ENCODE results near the gene FOXP1. TPM values are rescaled to one million over a fixed set of nuclear protein-coding genes. Genes with fewer than 3 reads are reported as not detected.
A peak's percentile ranks its signal among the peaks of the same experiment; 100 is the strongest.

Gene FOXP1
- total RNA-seq, 4 donors from 2014 or later = 103 to 173 (median 140) TPM

DNA sequence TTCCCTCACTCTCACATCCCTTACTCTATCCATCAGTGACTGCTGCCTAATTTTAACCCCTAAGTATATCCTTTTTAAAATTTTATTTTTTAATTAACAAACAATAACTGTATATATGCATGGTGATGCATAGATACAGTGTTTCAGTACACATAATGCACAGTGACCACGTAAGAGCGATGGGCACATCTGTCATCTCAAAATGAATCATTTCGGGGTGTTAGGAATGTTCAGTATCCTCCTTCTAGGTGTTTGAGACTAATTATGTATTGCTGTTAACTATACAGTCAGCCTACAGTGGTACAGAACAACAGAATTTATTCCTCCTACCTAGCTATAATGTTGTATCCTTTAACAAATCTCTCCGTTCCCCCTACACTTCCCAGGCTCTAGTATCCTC lies 307.0 kb downstream of the FOXP1 start:
- no peak for DNase-seq
- TF ChIP-seq POLR2A (IDR thresholded peaks at IDR 0.05) = no peak
- TF ChIP-seq, protein P1, sequence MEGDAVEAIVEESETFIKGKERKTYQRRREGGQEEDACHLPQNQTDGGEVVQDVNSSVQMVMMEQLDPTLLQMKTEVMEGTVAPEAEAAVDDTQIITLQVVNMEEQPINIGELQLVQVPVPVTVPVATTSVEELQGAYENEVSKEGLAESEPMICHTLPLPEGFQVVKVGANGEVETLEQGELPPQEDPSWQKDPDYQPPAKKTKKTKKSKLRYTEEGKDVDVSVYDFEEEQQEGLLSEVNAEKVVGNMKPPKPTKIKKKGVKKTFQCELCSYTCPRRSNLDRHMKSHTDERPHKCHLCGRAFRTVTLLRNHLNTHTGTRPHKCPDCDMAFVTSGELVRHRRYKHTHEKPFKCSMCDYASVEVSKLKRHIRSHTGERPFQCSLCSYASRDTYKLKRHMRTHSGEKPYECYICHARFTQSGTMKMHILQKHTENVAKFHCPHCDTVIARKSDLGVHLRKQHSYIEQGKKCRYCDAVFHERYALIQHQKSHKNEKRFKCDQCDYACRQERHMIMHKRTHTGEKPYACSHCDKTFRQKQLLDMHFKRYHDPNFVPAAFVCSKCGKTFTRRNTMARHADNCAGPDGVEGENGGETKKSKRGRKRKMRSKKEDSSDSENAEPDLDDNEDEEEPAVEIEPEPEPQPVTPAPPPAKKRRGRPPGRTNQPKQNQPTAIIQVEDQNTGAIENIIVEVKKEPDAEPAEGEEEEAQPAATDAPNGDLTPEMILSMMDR (IDR thresholded peaks at IDR 0.05) = no peak
- Histone ChIP-seq H3K27me3 (no peaks in the 10 kb centered on the region), H3K27ac (no peak overlapping the region), H3K4me3 (no peak overlapping the region), H3K4me1 (no peaks in the 10 kb centered on the region), H3K9me3 (no peaks in the 10 kb centered on the region), H3K36me3 (no peaks in the 10 kb centered on the region)

DNA sequence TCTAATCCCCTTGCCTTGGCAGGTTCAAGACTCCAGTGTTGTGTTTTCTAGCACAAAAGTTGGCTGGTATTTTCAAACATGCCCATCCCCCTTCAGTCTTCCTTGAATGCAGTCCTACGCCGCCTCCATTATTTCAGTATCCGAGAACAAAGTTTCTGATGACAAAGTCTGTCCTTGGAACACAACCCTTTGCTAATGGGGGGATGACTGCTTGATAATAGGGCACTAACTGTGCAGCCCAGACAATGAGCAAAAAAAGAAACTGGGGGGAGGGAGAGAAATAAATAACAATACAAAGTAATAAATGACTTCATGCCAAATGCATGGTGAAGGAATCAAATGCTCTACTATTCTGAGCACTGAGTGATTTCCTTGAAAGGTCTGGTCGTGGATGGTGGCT lies 310.1 kb downstream of the FOXP1 start:
- DNase-seq = no peak
- TF ChIP-seq, protein P1 (IDR thresholded peaks at IDR 0.05) = no peak
- no peak for TF ChIP-seq POLR2A (IDR thresholded peaks at IDR 0.05)
- Histone ChIP-seq H3K27ac (no peak overlapping the region), H3K4me1 (peaks cover 0 to 6% (median 0%) of the 10 kb centered on the region in 4 donors), H3K36me3 (no peaks in the 10 kb centered on the region), H3K4me3 (no peak overlapping the region), H3K27me3 (no peaks in the 10 kb centered on the region), H3K9me3 (no peaks in the 10 kb centered on the region)

DNA sequence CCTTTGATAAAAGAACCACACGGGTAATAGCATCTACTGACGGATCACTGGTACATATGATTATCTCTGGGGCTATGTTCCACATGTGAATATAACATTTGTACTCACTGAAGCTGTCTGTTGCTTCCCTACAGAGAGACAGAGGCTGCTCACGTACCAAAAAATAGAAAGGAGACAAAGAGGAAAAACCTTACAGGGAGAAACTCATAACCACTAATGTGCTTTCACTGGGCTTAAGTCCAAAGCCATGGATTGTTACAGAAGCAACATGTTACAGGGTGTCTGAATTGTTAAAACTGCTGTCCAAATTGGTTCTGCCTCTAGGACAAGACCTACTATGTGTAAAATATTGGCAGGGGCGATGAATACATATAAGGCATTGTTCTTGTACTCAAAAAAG lies 311.9 kb downstream of the FOXP1 start:
- H3K4me3 ChIP-seq = no peak overlapping the region
- no peaks in the 10 kb centered on the region for H3K9me3 ChIP-seq
- no peak for TF ChIP-seq POLR2A (IDR thresholded peaks at IDR 0.05)
- TF ChIP-seq, protein P1 (IDR thresholded peaks at IDR 0.05) = no peak
- peaks cover 0 to 6% (median 0%) of the 10 kb centered on the region in 4 donors for H3K4me1 ChIP-seq
- H3K36me3 ChIP-seq = no peaks in the 10 kb centered on the region
- no peak for DNase-seq
- no peaks in the 10 kb centered on the region for H3K27me3 ChIP-seq
- no peak overlapping the region for H3K27ac ChIP-seq

DNA sequence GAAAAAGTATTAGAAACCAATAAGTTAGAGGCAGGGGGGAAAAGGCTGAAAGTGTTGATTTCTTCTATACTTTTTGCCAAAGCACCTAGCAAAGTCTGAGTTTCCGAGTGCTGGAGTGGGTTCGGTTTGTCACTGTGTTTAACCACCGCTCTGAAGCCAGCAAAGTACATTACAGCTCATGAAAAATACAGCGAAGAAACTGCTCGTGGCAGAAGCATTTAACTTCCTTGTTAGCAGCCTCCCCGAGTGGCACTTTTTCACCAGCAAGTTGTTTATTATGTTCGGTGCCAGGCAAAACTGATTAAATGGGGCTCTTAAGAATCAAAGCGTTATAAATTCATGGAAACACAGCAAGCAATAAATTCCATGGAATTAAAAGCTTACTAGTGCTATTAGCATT lies 313.6 kb downstream of the FOXP1 start:
- Histone ChIP-seq H3K27ac (peak overlapping the region in 2 of 4 donors; percentile 12 to 36), H3K36me3 (no peaks in the 10 kb centered on the region), H3K9me3 (no peaks in the 10 kb centered on the region), H3K4me1 (peaks cover 0 to 6% (median 0%) of the 10 kb centered on the region in 4 donors), H3K4me3 (peak overlapping the region in 1 of 4 donors; percentile 0), H3K27me3 (no peaks in the 10 kb centered on the region)
- no peak for DNase-seq
- no peak for TF ChIP-seq POLR2A (IDR thresholded peaks at IDR 0.05)
- TF ChIP-seq, protein P1 (IDR thresholded peaks at IDR 0.05) = no peak

DNA sequence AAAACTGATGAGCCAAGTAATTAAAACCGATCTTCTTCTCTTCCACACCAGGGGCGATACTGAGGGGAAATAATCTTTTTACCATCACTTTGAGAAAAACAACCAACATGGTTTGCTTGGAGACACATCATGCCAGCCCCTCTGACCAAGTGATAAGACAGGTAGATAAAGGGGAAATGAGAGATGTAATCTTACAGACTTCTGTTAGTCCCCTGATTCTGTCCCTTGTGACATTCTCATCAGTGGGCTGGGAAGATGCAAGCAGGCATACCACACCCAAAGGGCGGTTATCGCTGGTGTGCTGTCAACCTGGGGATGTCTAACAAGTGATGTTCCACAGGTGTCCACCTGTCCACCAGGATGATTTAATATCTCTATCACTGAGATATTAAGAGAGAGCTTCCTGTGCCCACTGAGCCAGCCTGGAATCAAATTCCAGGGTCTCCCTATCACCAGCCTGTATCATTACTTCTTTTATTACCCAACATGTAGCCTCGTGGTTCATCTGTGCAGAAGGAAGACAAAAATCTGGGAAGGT lies 315.0 kb downstream of the FOXP1 start:
- Histone ChIP-seq H3K27ac (no peak overlapping the region), H3K27me3 (no peaks in the 10 kb centered on the region), H3K9me3 (no peaks in the 10 kb centered on the region), H3K36me3 (no peaks in the 10 kb centered on the region), H3K4me1 (peaks cover 0 to 6% (median 0%) of the 10 kb centered on the region in 4 donors), H3K4me3 (no peak overlapping the region)
- TF ChIP-seq, protein P1 (IDR thresholded peaks at IDR 0.05) = no peak
- TF ChIP-seq POLR2A (IDR thresholded peaks at IDR 0.05) = no peak
- no peak for DNase-seq

DNA sequence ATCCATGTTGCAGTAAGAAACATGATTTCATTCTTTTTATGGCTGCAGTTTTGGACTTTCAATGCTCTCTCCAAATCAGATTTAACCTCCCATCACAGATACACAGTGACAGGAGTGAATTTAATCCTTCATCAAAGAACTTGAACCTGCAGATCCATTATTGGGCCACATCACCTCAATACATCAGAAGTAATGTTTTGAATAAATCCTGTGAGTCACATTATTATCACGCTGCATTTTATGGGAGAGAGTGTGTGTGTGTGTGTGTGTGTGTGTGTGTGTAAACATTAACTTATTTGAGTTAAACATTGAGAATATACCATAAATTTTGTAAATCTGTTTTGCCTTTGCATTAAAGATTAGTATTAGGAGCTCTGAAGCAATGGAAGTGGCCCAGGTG lies 316.7 kb downstream of the FOXP1 start:
- Histone ChIP-seq H3K27me3 (no peaks in the 10 kb centered on the region), H3K36me3 (no peaks in the 10 kb centered on the region), H3K27ac (no peak overlapping the region), H3K4me1 (peaks cover 0 to 6% (median 0%) of the 10 kb centered on the region in 4 donors), H3K9me3 (no peaks in the 10 kb centered on the region), H3K4me3 (no peak overlapping the region)
- TF ChIP-seq POLR2A (IDR thresholded peaks at IDR 0.05) = no peak
- TF ChIP-seq, protein P1 (IDR thresholded peaks at IDR 0.05) = no peak
- no peak for DNase-seq
